Muscle layer of duodenum (tissue), 2 donors: Measurements from ENCODE around the gene VCAN.

Experiments used
- H3K27ac ChIP-seq: one replicate; pipeline ENCODE4 v1.7.0; 2013; ENCODE audit warnings: mild to moderate bottlenecking, low read length
- H3K27me3 ChIP-seq: one replicate; pipeline ENCODE4 v1.7.0; 2013; ENCODE audit warnings: low read depth, mild to moderate bottlenecking, control low read depth, low read length
- H3K36me3 ChIP-seq, 2 donors: one replicate each; pipeline ENCODE4 v1.7.0; 2013; ENCODE audit warnings: low read length in 2 of 2, control low read depth in 1 of 2, mild to moderate bottlenecking in 1 of 2; ENCODE audit not compliant: insufficient read depth in 2 of 2, control insufficient read depth in 1 of 2
- H3K4me1 ChIP-seq, 2 donors: one replicate each; pipeline ENCODE4 v1.7.0; 2013; ENCODE audit warnings: low read length in 2 of 2, mild to moderate bottlenecking in 2 of 2, control low read depth in 1 of 2, moderate library complexity in 1 of 2; ENCODE audit not compliant: insufficient read depth in 2 of 2, control insufficient read depth in 1 of 2
- H3K4me3 ChIP-seq, 2 donors: one replicate each; pipeline ENCODE4 v1.7.0; 2013; ENCODE audit warnings: low read length in 2 of 2, low read depth in 1 of 2, mild to moderate bottlenecking in 1 of 2
- H3K9me3 ChIP-seq, 2 donors: one replicate each; pipeline ENCODE4 v1.7.0; 2013; ENCODE audit warnings: low read length in 2 of 2, control low read depth in 1 of 2, mild to moderate bottlenecking in 1 of 2; ENCODE audit not compliant: control insufficient read depth in 1 of 2
- donor health status: healthy.

VCAN gene

GRCh38 chr5:83540105-83540504 lies 68.6 kb downstream of the VCAN start:
- no peaks in the 10 kb centered on the region for H3K4me1 ChIP-seq
- H3K27me3 ChIP-seq: no peaks in the 10 kb centered on the region
- H3K4me3 ChIP-seq: no peak overlapping the region
- H3K27ac ChIP-seq: no peak overlapping the region
- H3K9me3 ChIP-seq: no peaks in the 10 kb centered on the region
- no peaks in the 10 kb centered on the region for H3K36me3 ChIP-seq

GRCh38 chr5:83540783-83541182 lies 69.2 kb downstream of the VCAN start:
- Histone ChIP-seq H3K27ac (no peak overlapping the region), H3K27me3 (no peaks in the 10 kb centered on the region), H3K36me3 (no peaks in the 10 kb centered on the region), H3K4me1 (no peaks in the 10 kb centered on the region), H3K4me3 (no peak overlapping the region), H3K9me3 (no peaks in the 10 kb centered on the region)

GRCh38 chr5:83542839-83543238 lies 71.3 kb downstream of the VCAN start:
- Histone ChIP-seq H3K27me3 (no peaks in the 10 kb centered on the region), H3K4me1 (no peaks in the 10 kb centered on the region), H3K27ac (no peak overlapping the region), H3K4me3 (no peak overlapping the region), H3K9me3 (no peaks in the 10 kb centered on the region), H3K36me3 (no peaks in the 10 kb centered on the region)

DNA sequence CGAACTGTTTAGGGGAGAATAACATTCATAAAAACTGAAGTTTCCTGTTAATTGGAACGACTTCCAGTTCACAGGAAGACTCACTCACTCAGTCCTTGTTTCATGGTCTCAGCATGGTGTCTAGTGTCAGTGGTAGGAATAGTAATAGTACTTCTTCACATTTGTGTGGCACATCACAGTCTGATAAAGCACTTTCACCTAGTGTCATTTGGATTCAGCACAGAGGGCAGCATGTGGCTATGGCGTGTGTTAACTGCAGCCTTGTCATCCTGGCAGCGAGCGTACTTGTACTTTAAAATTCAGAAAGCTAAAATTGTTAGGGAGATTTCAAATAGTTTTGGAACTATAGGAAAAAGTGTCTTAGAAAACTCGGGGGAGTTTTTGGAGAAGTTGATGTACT lies 72.4 kb downstream of the VCAN start:
- H3K27ac ChIP-seq: no peak overlapping the region
- H3K9me3 ChIP-seq: no peaks in the 10 kb centered on the region
- H3K4me1 ChIP-seq: no peaks in the 10 kb centered on the region
- H3K4me3 ChIP-seq: no peak overlapping the region
- H3K27me3 ChIP-seq: no peaks in the 10 kb centered on the region
- no peaks in the 10 kb centered on the region for H3K36me3 ChIP-seq

GRCh38 chr5:83547161-83547560 lies 75.6 kb downstream of the VCAN start:
- H3K27me3 ChIP-seq: no peaks in the 10 kb centered on the region
- H3K4me3 ChIP-seq: no peak overlapping the region
- H3K4me1 ChIP-seq: no peaks in the 10 kb centered on the region
- H3K27ac ChIP-seq: no peak overlapping the region
- H3K9me3 ChIP-seq: no peaks in the 10 kb centered on the region
- no peaks in the 10 kb centered on the region for H3K36me3 ChIP-seq

- no peaks in the 10 kb centered on the region for H3K36me3 ChIP-seq
- H3K4me3 ChIP-seq: no peak overlapping the region
- no peak overlapping the region for H3K27ac ChIP-seq
- H3K27me3 ChIP-seq: no peaks in the 10 kb centered on the region
- H3K4me1 ChIP-seq: no peaks in the 10 kb centered on the region
- no peaks in the 10 kb centered on the region for H3K9me3 ChIP-seq
These were observed 76.3 kb downstream of the VCAN start for GRCh38 chr5:83547889-83548288.

- H3K4me3 ChIP-seq: no peak overlapping the region
- no peaks in the 10 kb centered on the region for H3K4me1 ChIP-seq
- no peaks in the 10 kb centered on the region for H3K9me3 ChIP-seq
- no peak overlapping the region for H3K27ac ChIP-seq
- H3K36me3 ChIP-seq: no peaks in the 10 kb centered on the region
- H3K27me3 ChIP-seq: no peaks in the 10 kb centered on the region
These were observed 77.0 kb downstream of the VCAN start for GRCh38 chr5:83548581-83548980.

DNA sequence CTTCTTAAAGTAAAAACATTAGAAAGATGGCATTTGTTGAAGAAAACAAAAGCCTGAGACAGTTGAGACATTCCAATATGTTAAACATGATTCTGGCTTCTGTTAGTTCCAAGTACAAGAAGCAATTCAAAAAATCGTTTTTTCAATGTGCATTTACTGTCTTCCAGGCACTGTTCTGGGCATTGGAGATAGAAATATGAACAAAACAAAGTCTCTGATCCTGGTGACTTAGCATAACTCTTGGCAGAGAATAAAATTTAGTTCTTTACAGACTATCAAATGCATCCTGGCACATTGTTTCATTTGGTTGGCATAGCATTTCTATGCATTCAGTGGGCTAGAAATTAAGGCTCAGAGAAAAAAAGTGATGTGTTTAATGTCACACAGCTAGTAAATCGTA lies 77.5 kb downstream of the VCAN start:
- no peaks in the 10 kb centered on the region for H3K36me3 ChIP-seq
- H3K27ac ChIP-seq: no peak overlapping the region
- H3K4me1 ChIP-seq: no peaks in the 10 kb centered on the region
- no peaks in the 10 kb centered on the region for H3K27me3 ChIP-seq
- no peak overlapping the region for H3K4me3 ChIP-seq
- no peaks in the 10 kb centered on the region for H3K9me3 ChIP-seq

- H3K27ac ChIP-seq: no peak overlapping the region
- H3K4me1 ChIP-seq: no peaks in the 10 kb centered on the region
- no peaks in the 10 kb centered on the region for H3K9me3 ChIP-seq
- no peaks in the 10 kb centered on the region for H3K36me3 ChIP-seq
- H3K27me3 ChIP-seq: no peaks in the 10 kb centered on the region
- no peak overlapping the region for H3K4me3 ChIP-seq
These were observed 78.1 kb downstream of the VCAN start for GRCh38 chr5:83549674-83550073.

DNA sequence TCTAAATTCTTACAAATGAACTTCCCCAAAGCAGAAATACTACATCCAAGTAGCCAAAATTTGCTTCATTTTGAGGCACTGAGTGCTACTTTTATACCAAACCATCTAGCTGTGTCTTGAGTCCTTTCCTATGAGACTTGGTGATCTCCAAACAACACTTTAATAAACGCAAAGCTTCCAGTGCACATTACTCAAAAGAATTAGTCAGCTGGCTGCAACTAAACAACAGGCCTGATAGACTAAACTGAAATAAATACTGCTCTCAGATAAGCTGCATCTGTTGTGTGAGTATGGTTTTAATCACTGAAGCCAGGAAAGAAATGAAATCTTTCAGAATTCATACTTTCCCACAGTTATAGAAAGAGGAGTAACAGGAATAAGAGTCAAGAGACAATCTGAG lies 80.3 kb downstream of the VCAN start:
- Histone ChIP-seq H3K4me1 (no peaks in the 10 kb centered on the region), H3K4me3 (no peak overlapping the region), H3K9me3 (no peaks in the 10 kb centered on the region), H3K36me3 (no peaks in the 10 kb centered on the region), H3K27me3 (no peaks in the 10 kb centered on the region), H3K27ac (no peak overlapping the region)

DNA sequence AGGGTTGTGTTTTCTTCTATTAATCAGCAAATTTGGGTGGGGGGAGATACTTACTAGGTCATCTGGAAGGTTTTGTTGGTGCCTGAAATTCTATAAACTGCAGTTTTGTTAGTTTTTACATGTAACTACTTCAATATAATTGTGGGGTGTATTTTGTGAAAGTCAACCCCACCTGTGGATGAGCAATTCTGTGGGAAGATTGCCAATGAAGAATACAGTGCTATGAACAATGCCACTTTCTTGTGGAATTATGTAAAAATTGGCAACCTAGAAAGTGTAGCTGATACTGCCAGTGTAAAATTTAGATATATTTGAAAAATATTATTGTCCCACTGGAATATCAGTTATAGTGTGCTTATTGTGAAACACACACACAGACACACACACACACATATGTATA lies 80.7 kb downstream of the VCAN start:
- no peaks in the 10 kb centered on the region for H3K27me3 ChIP-seq
- no peaks in the 10 kb centered on the region for H3K36me3 ChIP-seq
- no peak overlapping the region for H3K27ac ChIP-seq
- no peaks in the 10 kb centered on the region for H3K4me1 ChIP-seq
- H3K4me3 ChIP-seq: no peak overlapping the region
- H3K9me3 ChIP-seq: no peaks in the 10 kb centered on the region

DNA sequence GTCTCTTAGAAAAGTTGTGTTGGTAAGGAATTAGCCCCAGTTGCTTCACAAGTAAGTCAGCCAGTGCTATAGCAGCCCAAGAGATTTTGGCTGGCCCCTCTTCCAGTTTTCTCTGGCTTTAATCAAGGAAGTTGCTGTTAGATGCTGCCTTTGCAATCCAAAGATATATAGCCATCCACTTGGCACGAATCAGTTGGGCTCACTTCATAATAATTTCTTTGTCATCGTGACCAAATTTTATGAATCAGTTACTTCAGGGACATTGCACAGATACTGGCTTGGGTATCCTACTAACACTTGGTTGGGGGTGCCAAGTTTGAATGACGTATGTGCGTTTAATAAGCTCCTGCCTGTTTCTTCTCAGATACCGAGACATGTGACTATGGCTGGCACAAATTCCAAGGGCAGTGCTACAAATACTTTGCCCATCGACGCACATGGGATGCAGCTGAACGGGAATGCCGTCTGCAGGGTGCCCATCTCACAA lies 81.5 kb downstream of the VCAN start:
- no peaks in the 10 kb centered on the region for H3K27me3 ChIP-seq
- H3K4me3 ChIP-seq: no peak overlapping the region
- H3K36me3 ChIP-seq: no peaks in the 10 kb centered on the region
- H3K9me3 ChIP-seq: no peaks in the 10 kb centered on the region
- no peaks in the 10 kb centered on the region for H3K4me1 ChIP-seq
- no peak overlapping the region for H3K27ac ChIP-seq
